PC-3 (cell line): Measurements from ENCODE around the gene TMOD3. TPM values are rescaled to one million over a fixed set of nuclear protein-coding genes. Genes with fewer than 3 reads are reported as not detected.

Experiments
- ATAC-seq: fragments of 200-7000 bp; cut with Tn5 transposase; 2 replicates; pipeline ENCODE4 v1.9.1; 2020; ENCODE audit warnings: mild to moderate bottlenecking, moderate library complexity
- BruUV-seq: library from RNA; stranded (reverse); fragments of 400-500 nt; replicated peaks from 2 replicates; lab custom pipeline; 2021; lab: Mats Ljungman, UMichigan
- CTCF ChIA-PET: fragments of 300-600 bp; sonication (Branson Sonifier 250); formaldehyde crosslinking; loops from one replicate; lab custom pipeline; 2022; ENCODE audit warnings: antibody characterized with exemption; lab: Charles Lee
- POLR2A ChIA-PET: fragments of 300-600 bp; sonication (Branson Sonifier 250); formaldehyde crosslinking; loops from one replicate; lab custom pipeline; 2022; ENCODE audit warnings: antibody characterized with exemption; ENCODE audit not compliant: unreplicated experiment; lab: Charles Lee
- DNase-seq: peaks from one replicate; pipeline ENCODE4 v3.0.0-alpha.2; 2015
- H2AFZ ChIP-seq: fragments of 300-600 bp; sonication (generic); 2 replicates; pipeline ENCODE4 v1.6.0; 2016; ENCODE audit warnings: antibody characterized with exemption, low read length
- H3F3A ChIP-seq: fragments of 300-600 bp; sonication (generic); one replicate; pipeline ENCODE4 v1.6.0; 2017; ENCODE audit warnings: antibody characterized with exemption, low read length, control low read depth, mild to moderate bottlenecking; ENCODE audit not compliant: unreplicated experiment
- H3K27ac ChIP-seq: fragments of 300-600 bp; sonication (generic); 2 replicates; pipeline ENCODE4 v1.5.1; 2016; ENCODE audit warnings: mild to moderate bottlenecking, low read length
- H3K27me3 ChIP-seq: fragments of 300-600 bp; sonication (generic); 2 replicates; pipeline ENCODE4 v1.6.1; 2016; ENCODE audit warnings: low read length, mixed read lengths
- H3K36me3 ChIP-seq: fragments of 300-600 bp; sonication (generic); 2 replicates; pipeline ENCODE4 v1.6.1; 2016; ENCODE audit warnings: low read depth, mixed run types, low read length, mixed read lengths
- H3K4me1 ChIP-seq: fragments of 300-600 bp; sonication (generic); 2 replicates; pipeline ENCODE4 v1.5.1; 2016; ENCODE audit warnings: low read length; ENCODE audit not compliant: insufficient read depth
- H3K4me2 ChIP-seq: fragments of 300-600 bp; sonication (generic); 2 replicates; pipeline ENCODE4 v1.6.0; 2016; ENCODE audit warnings: low read length
- H3K4me3 ChIP-seq: fragments of 300-600 bp; sonication (generic); 2 replicates; pipeline ENCODE4 v1.5.1; 2016; ENCODE audit warnings: mild to moderate bottlenecking, low read length, mixed read lengths
- H3K79me2 ChIP-seq: fragments of 300-600 bp; sonication (generic); 2 replicates; pipeline ENCODE4 v1.6.1; 2017; ENCODE audit warnings: low read length, mixed read lengths
- H3K9ac ChIP-seq: fragments of 300-600 bp; sonication (generic); 2 replicates; pipeline ENCODE4 v1.6.0; 2016; ENCODE audit warnings: mild to moderate bottlenecking, low read length
- H3K9me2 ChIP-seq: fragments of 300-600 bp; sonication (generic); replicated peaks from 2 replicates; pipeline ENCODE4 v1.6.1; 2016; ENCODE audit warnings: mixed run types, low read length, mixed read lengths
- H3K9me3 ChIP-seq: fragments of 300-600 bp; sonication (generic); 2 replicates; pipeline ENCODE4 v1.6.1; 2016; ENCODE audit warnings: low read length, mixed read lengths
- H4K20me1 ChIP-seq: fragments of 300-600 bp; sonication (generic); 2 replicates; pipeline ENCODE4 v1.6.1; 2016; ENCODE audit warnings: low read length, mixed read lengths
- CTCF ChIP-seq: fragments of 300-600 bp; sonication (generic); conservative IDR thresholded peaks from 2 replicates; pipeline ENCODE4 v1.5.1; 2017; ENCODE audit warnings: antibody characterized with exemption, low read depth, mild to moderate bottlenecking, low read length
- EZH2 ChIP-seq: fragments of 300-600 bp; sonication (generic); IDR thresholded peaks from one replicate; pipeline ENCODE4 v1.6.1; 2017; ENCODE audit warnings: antibody characterized with exemption, mild to moderate bottlenecking, low read length; ENCODE audit not compliant: unreplicated experiment
- EZH2phosphoT487 ChIP-seq: fragments of 300-600 bp; sonication (generic); IDR thresholded peaks from 2 replicates; pipeline ENCODE4 v1.6.1; 2018; ENCODE audit warnings: mild to moderate bottlenecking, antibody characterized with exemption, low read length, borderline replicate concordance
- intact Hi-C: fragments of 100-400 bp; cut with micrococcal nuclease; formaldehyde crosslinking; loops from 2 replicates; pipeline ENCODE4 v1.9.0; 2023
- total RNA-seq: library from RNA; depleted of rRNA; stranded (reverse); fragments of >200 nt; gene quantifications from 2 replicates; pipeline ENCODE4 v1.2.3, GENCODE V29; 2014

TMOD3 gene
- total RNA-seq, 1 experiment from 2014 or later = 43.9 TPM

- H2AFZ ChIP-seq = no peak overlapping the region
- H3K79me2 ChIP-seq = no peaks in the 10 kb centered on the region
- H4K20me1 ChIP-seq = no peaks in the 10 kb centered on the region
- no peak overlapping the region for H3K27ac ChIP-seq
- ATAC-seq (peak; percentile 86), DNase-seq (peak; percentile 75)
- H3F3A ChIP-seq = no peaks in the 10 kb centered on the region
- H3K4me1 ChIP-seq = no peaks in the 10 kb centered on the region
- no peaks in the 10 kb centered on the region for H3K9me3 ChIP-seq
- no peaks in the 10 kb centered on the region for H3K27me3 ChIP-seq
- intact Hi-C loops = no loop called here
- no peak overlapping the region for H3K4me2 ChIP-seq
- no peak overlapping the region for H3K9ac ChIP-seq
- H3K4me3 ChIP-seq = no peak overlapping the region
- ChIA-PET CTCF (interaction anchor here (0.7 to 1.1 kb wide), 3 partner anchors 22 to 140 kb away, joined by 3 to 5 read pairs (median 3); no protein-coding TSS in a partner anchor), POLR2A (no interaction called here)
- H3K36me3 ChIP-seq = peaks cover 9% of the 10 kb centered on the region
- no TSS peak for BruUV-seq
- TF ChIP-seq CTCF (peak; percentile 76), EZH2 (no peak)
- H3K9me2 ChIP-seq = no peaks in the 10 kb centered on the region
These were observed 88.0 kb downstream of the TMOD3 start for GRCh38 chr15:51917493-51917892.

GRCh38 chr15:51924156-51925068 lies 95.0 kb downstream of the TMOD3 start:
- POLR2A ChIA-PET = no interaction called here
- Histone ChIP-seq H3K9me2 (no peaks in the 10 kb centered on the region), H3K4me1 (no peaks in the 10 kb centered on the region), H3K4me3 (no peak overlapping the region), H3K27ac (no peak overlapping the region), H3K9ac (no peak overlapping the region), H2AFZ (no peak overlapping the region), H3K9me3 (no peaks in the 10 kb centered on the region), H4K20me1 (no peaks in the 10 kb centered on the region), H3K79me2 (no peaks in the 10 kb centered on the region), H3K4me2 (no peak overlapping the region), H3K27me3 (no peaks in the 10 kb centered on the region), H3F3A (no peaks in the 10 kb centered on the region), H3K36me3 (no peaks in the 10 kb centered on the region; the same call in 1 of the 2 replicates)
- CTCF ChIA-PET = no interaction called here
- no peak for DNase-seq
- BruUV-seq = no TSS peak
- no peak for ATAC-seq
- intact Hi-C loops = no loop called here
- no peak for TF ChIP-seq CTCF
- TF ChIP-seq EZH2 = no peak
- no peak for TF ChIP-seq EZH2phosphoT487

- Histone ChIP-seq H3K4me2 (no peak overlapping the region), H3K4me3 (no peak overlapping the region), H3K4me1 (peaks cover 14% of the 10 kb centered on the region), H3K9me2 (no peaks in the 10 kb centered on the region), H3K79me2 (no peaks in the 10 kb centered on the region), H3K9me3 (no peaks in the 10 kb centered on the region), H3K27ac (no peak overlapping the region), H3K27me3 (no peaks in the 10 kb centered on the region), H2AFZ (no peak overlapping the region), H3K9ac (no peak overlapping the region), H3K36me3 (peaks cover 3% of the 10 kb centered on the region; the same call in 1 of the 2 replicates), H3F3A (no peaks in the 10 kb centered on the region), H4K20me1 (no peaks in the 10 kb centered on the region)
- no peak for DNase-seq
- no peak for ATAC-seq
- ChIA-PET POLR2A (interaction anchor here (0.7 kb wide), 1 partner anchor 39 kb away, joined by 3 read pairs; no protein-coding TSS in a partner anchor), CTCF (no interaction called here)
- TF ChIP-seq EZH2 = no peak
- no peak for TF ChIP-seq EZH2phosphoT487
- TF ChIP-seq CTCF = no peak
- intact Hi-C loops = no loop called here
- BruUV-seq = no TSS peak
These were observed 97.4 kb downstream of the TMOD3 start for GRCh38 chr15:51926809-51927208.
